ENCODE results near the gene OSMR.

DNA sequence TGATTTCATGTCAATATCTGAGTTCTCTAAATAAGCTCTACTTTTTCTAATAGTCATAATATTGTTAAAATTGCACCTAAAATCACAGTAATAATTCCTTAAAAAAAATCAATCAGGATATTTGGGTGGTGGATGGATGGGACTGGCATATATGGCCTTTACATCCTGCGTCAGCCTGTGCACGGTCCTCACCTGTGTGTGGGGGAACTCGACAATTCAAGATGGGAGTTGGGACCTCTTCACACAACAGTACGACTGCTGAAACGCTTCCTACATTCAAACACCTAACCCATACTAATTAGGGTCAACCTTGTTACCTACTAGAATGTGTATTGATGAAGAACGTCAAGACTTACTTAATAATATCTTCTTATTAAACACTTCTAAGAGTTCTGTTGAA is 90.5 kb downstream of the OSMR start:
- TF ChIP-seq, protein P1, sequence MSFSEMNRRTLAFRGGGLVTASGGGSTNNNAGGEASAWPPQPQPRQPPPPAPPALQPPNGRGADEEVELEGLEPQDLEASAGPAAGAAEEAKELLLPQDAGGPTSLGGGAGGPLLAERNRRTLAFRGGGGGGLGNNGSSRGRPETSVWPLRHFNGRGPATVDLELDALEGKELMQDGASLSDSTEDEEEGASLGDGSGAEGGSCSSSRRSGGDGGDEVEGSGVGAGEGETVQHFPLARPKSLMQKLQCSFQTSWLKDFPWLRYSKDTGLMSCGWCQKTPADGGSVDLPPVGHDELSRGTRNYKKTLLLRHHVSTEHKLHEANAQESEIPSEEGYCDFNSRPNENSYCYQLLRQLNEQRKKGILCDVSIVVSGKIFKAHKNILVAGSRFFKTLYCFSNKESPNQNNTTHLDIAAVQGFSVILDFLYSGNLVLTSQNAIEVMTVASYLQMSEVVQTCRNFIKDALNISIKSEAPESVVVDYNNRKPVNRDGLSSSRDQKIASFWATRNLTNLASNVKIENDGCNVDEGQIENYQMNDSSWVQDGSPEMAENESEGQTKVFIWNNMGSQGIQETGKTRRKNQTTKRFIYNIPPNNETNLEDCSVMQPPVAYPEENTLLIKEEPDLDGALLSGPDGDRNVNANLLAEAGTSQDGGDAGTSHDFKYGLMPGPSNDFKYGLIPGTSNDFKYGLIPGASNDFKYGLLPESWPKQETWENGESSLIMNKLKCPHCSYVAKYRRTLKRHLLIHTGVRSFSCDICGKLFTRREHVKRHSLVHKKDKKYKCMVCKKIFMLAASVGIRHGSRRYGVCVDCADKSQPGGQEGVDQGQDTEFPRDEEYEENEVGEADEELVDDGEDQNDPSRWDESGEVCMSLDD (CRISPR knock-in tag; IDR thresholded peaks at IDR 0.05; ENCODE audit: borderline replicate concordance), result no peak
- TF ChIP-seq ZNF138 (CRISPR knock-in tag; IDR thresholded peaks at IDR 0.05; ENCODE audit: low read depth) (no peak), ZBTB21 (CRISPR knock-in tag; IDR thresholded peaks at IDR 0.05) (no peak), POLR2A (IDR thresholded peaks at IDR 0.05; ENCODE audit: insufficient read depth in 1 of 2, low read depth in 2 of 2, low read length in 2 of 2) (no peak), POLR2AphosphoS5 (IDR thresholded peaks at IDR 0.05; ENCODE audit: low read depth, low read length) (no peak), ZNF567 (CRISPR knock-in tag; IDR thresholded peaks at IDR 0.05; ENCODE audit: borderline replicate concordance) (no peak), EP300 (IDR thresholded peaks at IDR 0.05; ENCODE audit: low read depth in 2 of 2, low read length in 2 of 2) (no peak), EP300 (CRISPR knock-in tag; IDR thresholded peaks at IDR 0.05; ENCODE audit: borderline replicate concordance) (no peak), TBL1XR1 (IDR thresholded peaks at IDR 0.05; ENCODE audit: borderline replicate concordance, low read length, partially characterized antibody) (no peak)
- TF ChIP-seq, protein P2, sequence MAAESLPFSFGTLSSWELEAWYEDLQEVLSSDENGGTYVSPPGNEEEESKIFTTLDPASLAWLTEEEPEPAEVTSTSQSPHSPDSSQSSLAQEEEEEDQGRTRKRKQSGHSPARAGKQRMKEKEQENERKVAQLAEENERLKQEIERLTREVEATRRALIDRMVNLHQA (CRISPR knock-in tag; IDR thresholded peaks at IDR 0.05), result no peak
- TF ChIP-seq, protein P3, sequence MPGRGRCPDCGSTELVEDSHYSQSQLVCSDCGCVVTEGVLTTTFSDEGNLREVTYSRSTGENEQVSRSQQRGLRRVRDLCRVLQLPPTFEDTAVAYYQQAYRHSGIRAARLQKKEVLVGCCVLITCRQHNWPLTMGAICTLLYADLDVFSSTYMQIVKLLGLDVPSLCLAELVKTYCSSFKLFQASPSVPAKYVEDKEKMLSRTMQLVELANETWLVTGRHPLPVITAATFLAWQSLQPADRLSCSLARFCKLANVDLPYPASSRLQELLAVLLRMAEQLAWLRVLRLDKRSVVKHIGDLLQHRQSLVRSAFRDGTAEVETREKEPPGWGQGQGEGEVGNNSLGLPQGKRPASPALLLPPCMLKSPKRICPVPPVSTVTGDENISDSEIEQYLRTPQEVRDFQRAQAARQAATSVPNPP (CRISPR knock-in tag; IDR thresholded peaks at IDR 0.05), result no peak
- TF ChIP-seq, protein P4, sequence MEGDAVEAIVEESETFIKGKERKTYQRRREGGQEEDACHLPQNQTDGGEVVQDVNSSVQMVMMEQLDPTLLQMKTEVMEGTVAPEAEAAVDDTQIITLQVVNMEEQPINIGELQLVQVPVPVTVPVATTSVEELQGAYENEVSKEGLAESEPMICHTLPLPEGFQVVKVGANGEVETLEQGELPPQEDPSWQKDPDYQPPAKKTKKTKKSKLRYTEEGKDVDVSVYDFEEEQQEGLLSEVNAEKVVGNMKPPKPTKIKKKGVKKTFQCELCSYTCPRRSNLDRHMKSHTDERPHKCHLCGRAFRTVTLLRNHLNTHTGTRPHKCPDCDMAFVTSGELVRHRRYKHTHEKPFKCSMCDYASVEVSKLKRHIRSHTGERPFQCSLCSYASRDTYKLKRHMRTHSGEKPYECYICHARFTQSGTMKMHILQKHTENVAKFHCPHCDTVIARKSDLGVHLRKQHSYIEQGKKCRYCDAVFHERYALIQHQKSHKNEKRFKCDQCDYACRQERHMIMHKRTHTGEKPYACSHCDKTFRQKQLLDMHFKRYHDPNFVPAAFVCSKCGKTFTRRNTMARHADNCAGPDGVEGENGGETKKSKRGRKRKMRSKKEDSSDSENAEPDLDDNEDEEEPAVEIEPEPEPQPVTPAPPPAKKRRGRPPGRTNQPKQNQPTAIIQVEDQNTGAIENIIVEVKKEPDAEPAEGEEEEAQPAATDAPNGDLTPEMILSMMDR (CRISPR knock-in tag; IDR thresholded peaks at IDR 0.05), result no peak
- TF ChIP-seq, protein P5, sequence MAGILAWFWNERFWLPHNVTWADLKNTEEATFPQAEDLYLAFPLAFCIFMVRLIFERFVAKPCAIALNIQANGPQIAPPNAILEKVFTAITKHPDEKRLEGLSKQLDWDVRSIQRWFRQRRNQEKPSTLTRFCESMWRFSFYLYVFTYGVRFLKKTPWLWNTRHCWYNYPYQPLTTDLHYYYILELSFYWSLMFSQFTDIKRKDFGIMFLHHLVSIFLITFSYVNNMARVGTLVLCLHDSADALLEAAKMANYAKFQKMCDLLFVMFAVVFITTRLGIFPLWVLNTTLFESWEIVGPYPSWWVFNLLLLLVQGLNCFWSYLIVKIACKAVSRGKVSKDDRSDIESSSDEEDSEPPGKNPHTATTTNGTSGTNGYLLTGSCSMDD (CRISPR knock-in tag; IDR thresholded peaks at IDR 0.05), result no peak
